ENCODE data around the gene CHAF1B. TPM values are rescaled to one million over a fixed set of nuclear protein-coding genes. Genes with fewer than 3 reads are reported as not detected.

The CHAF1B gene
- total and polyA plus RNA-seq, 2 experiments from 2014 or later: 3.0 to 5.2 TPM

DNA sequence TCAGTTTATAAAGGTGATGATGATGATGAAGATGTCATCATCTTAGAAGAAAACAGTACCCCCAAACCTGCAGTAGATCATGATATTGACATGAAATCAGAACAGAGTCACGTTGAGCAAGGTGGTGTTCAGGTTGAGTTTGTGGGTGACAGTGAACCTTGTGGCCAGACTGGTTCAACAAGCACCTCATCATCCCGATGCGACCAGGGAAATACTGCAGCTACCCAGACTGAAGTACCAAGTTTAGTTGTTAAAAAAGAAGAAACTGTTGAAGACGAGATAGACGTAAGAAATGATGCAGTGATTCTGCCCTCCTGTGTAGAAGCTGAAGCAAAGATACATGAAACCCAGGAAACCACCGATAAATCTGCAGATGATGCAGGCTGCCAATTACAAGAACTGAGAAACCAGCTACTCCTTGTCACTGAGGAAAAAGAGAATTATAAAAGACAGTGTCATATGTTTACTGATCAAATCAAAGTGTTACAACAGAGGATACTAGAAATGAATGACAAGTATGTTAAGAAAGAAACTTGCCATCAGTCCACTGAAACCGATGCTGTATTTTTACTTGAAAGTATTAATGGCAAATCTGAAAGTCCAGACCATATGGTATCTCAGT is 16.0 kb upstream of the CHAF1B start:
- Histone ChIP-seq H3F3A (ENCODE audit: insufficient read depth) (0 out of 2 replicates have a peak, but pooled peaks cover 4% of the 10 kb centered on the region), H3K4me1 (ENCODE audit: insufficient read depth) (no peaks in the 10 kb centered on the region), H3K4me2 (ENCODE audit: unreplicated experiment) (no peak overlapping the region), H3K9ac (no peak overlapping the region), H4K20me1 (ENCODE audit: insufficient read depth) (no peaks in the 10 kb centered on the region), H3K4me3 (no peak overlapping the region), H3K9me3 (ENCODE audit: low read depth) (no peaks in the 10 kb centered on the region), H2AFZ (no peak overlapping the region), H3K27ac (no peak overlapping the region), H3K36me3 (ENCODE audit: low read depth) (peaks cover 77% of the 10 kb centered on the region), H3K79me2 (ENCODE audit: insufficient read depth) (peaks cover 29% of the 10 kb centered on the region), H3K27me3 (replicated peaks; ENCODE audit: insufficient read depth) (no peaks in the 10 kb centered on the region), H3K9me2 (ENCODE audit: insufficient read depth) (no peaks in the 10 kb centered on the region)
- in situ Hi-C loops (cut with MboI): no loop called here
- DNase-seq: no peak
- 81 to 82% methylated on average over 7 of the region's 7 CpGs for WGBS, 2 experiments (ENCODE audit: low coverage in 1 of 2, low lambda C conversion rate in 2 of 2, missing lambda C conversion rate in 2 of 2)
- TF ChIP-seq EZH2phosphoT487 (IDR thresholded peaks at IDR 0.05; ENCODE audit: insufficient read depth, low read depth): no peak
- TF ChIP-seq EZH2 (IDR thresholded peaks at IDR 0.05; ENCODE audit: insufficient read depth, poor library complexity, severe bottlenecking): no peak

DNA sequence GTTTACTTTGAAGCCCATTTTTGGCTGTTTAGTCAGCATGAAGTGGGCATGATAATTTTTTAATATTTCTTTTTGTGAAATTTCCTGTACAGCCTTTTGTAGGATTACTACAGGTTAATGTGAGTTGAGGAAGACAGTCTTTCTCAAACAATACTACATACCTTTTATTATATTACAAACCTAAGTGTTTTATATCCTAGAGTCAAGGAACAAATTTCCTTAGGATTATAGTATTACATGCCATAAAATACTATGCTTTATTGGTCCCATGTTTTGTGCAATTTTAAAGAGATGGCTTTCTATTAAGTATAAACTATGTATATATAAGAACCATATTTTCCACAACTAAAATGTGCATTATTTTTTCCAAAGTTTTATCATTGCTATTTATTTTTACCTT is 9.2 kb upstream of the CHAF1B start:
- Histone ChIP-seq H3K4me1 (ENCODE audit: insufficient read depth) (no peaks in the 10 kb centered on the region), H2AFZ (no peak overlapping the region), H3K9me3 (ENCODE audit: low read depth) (no peaks in the 10 kb centered on the region), H3K79me2 (ENCODE audit: insufficient read depth) (peaks cover 6% of the 10 kb centered on the region), H3K9ac (no peak overlapping the region), H3K36me3 (ENCODE audit: low read depth) (peaks cover 58% of the 10 kb centered on the region), H3K27me3 (replicated peaks; ENCODE audit: insufficient read depth) (no peaks in the 10 kb centered on the region), H3K9me2 (ENCODE audit: insufficient read depth) (no peaks in the 10 kb centered on the region), H3K27ac (no peak overlapping the region), H3K4me2 (ENCODE audit: unreplicated experiment) (no peak overlapping the region), H3K4me3 (no peak overlapping the region), H3F3A (ENCODE audit: insufficient read depth) (peaks cover 24% of the 10 kb centered on the region), H4K20me1 (ENCODE audit: insufficient read depth) (no peaks in the 10 kb centered on the region)
- TF ChIP-seq EZH2phosphoT487 (IDR thresholded peaks at IDR 0.05; ENCODE audit: insufficient read depth, low read depth): no peak
- TF ChIP-seq EZH2 (IDR thresholded peaks at IDR 0.05; ENCODE audit: insufficient read depth, poor library complexity, severe bottlenecking): no peak
- in situ Hi-C loops (cut with MboI): no loop called here
- no peak for DNase-seq

DNA sequence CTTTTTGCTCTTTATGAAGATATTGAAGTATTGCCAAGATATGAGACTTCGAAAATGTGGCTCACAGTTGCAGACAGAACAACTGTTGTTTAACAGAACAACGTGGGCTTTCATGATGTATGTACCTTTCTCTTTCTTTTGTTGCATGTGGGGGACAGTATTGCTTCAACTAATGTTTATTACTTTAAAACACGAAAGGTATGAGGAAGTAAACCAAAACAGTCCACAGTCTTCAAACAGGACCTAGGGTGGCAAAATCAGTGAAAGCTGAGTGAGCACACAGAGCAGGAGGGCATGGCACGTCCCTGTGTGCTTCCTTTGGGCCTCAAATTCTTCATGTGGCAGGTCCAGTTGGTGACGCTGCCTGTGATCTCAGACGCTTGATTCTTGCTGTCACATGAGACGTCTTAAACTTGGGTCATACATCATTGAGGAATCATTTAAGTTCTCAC is 7.8 kb upstream of the CHAF1B start:
- no peak overlapping the region for H3K9ac ChIP-seq
- in situ Hi-C loops (cut with MboI): no loop called here
- no peaks in the 10 kb centered on the region for H3K9me2 ChIP-seq (ENCODE audit: insufficient read depth)
- peaks cover 47% of the 10 kb centered on the region for H3K36me3 ChIP-seq (ENCODE audit: low read depth)
- TF ChIP-seq EZH2 (IDR thresholded peaks at IDR 0.05; ENCODE audit: insufficient read depth, poor library complexity, severe bottlenecking) (no peak), EZH2phosphoT487 (IDR thresholded peaks at IDR 0.05; ENCODE audit: insufficient read depth, low read depth) (no peak)
- H3K27ac ChIP-seq: no peak overlapping the region
- H3K79me2 ChIP-seq (ENCODE audit: insufficient read depth): no peaks in the 10 kb centered on the region
- H3K4me1 ChIP-seq (ENCODE audit: insufficient read depth): peaks cover 5% of the 10 kb centered on the region; the same call in 1 of the 2 replicates
- no peak for DNase-seq
- WGBS, 2 experiments (ENCODE audit: low coverage in 1 of 2, low lambda C conversion rate in 2 of 2, missing lambda C conversion rate in 2 of 2): 69 to 73% methylated on average over 7 of the region's 7 CpGs
- no peak overlapping the region for H3K4me3 ChIP-seq
- no peak overlapping the region for H3K4me2 ChIP-seq (ENCODE audit: unreplicated experiment)
- H3K9me3 ChIP-seq (ENCODE audit: low read depth): no peaks in the 10 kb centered on the region
- no peaks in the 10 kb centered on the region for H3K27me3 ChIP-seq (replicated peaks; ENCODE audit: insufficient read depth)
- H3F3A ChIP-seq (ENCODE audit: insufficient read depth): peaks cover 27% of the 10 kb centered on the region
- H4K20me1 ChIP-seq (ENCODE audit: insufficient read depth): no peaks in the 10 kb centered on the region
- no peak overlapping the region for H2AFZ ChIP-seq

DNA sequence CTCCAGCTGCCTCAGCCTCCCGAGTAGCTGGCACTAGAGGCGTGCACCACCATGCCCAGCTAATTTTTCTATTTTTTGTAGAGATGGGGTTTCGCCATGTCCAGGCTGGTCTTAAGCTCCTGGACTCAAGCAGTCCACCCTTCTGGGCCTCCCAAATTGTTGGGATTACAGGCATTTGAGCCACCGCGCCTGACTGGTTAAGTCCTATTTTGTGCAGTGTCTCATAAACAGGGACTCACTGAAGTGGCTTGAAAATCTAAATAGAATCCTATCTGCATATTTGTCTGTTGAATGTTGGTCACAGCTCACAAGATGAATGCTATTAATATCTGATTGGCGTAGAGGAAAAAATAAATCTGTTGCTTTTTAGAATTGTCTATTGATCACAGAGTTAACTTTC is 5.9 kb upstream of the CHAF1B start:
- TF ChIP-seq EZH2phosphoT487 (IDR thresholded peaks at IDR 0.05; ENCODE audit: insufficient read depth, low read depth): no peak
- TF ChIP-seq EZH2 (IDR thresholded peaks at IDR 0.05; ENCODE audit: insufficient read depth, poor library complexity, severe bottlenecking): no peak
- in situ Hi-C loops (cut with MboI): no loop called here
- DNase-seq: peak; percentile 9
- Histone ChIP-seq H3F3A (ENCODE audit: insufficient read depth) (peaks cover 27% of the 10 kb centered on the region), H2AFZ (no peak overlapping the region), H3K4me3 (no peak overlapping the region), H3K27me3 (replicated peaks; ENCODE audit: insufficient read depth) (no peaks in the 10 kb centered on the region), H3K36me3 (ENCODE audit: low read depth) (peaks cover 35% of the 10 kb centered on the region), H3K4me1 (ENCODE audit: insufficient read depth) (peaks cover 5% of the 10 kb centered on the region; the same call in 1 of the 2 replicates), H3K27ac (no peak overlapping the region), H3K9me3 (ENCODE audit: low read depth) (no peaks in the 10 kb centered on the region), H4K20me1 (ENCODE audit: insufficient read depth) (no peaks in the 10 kb centered on the region), H3K79me2 (ENCODE audit: insufficient read depth) (no peaks in the 10 kb centered on the region), H3K9me2 (ENCODE audit: insufficient read depth) (no peaks in the 10 kb centered on the region), H3K4me2 (ENCODE audit: unreplicated experiment) (no peak overlapping the region), H3K9ac (no peak overlapping the region)
- 95 to 99% methylated on average over 6 of the region's 6 CpGs for WGBS, 2 experiments (ENCODE audit: low coverage in 1 of 2, low lambda C conversion rate in 2 of 2, missing lambda C conversion rate in 2 of 2)

Data from GM23248 (cell line).